Activated CD4-positive, alpha-beta T cell treated with anti-CD3 and anti-CD28 coated beads, Interleukin-2, amount 50 U/mL, for 4 hours (primary cell): ENCODE data around the gene TEKT5.
"Not testable (repeated sequence)": the region's sequence is repeated elsewhere in the genome, so short reads cannot be mapped to it uniquely, and the experiment has no call there.

Source experiments
- DNase-seq, 2 experiments: peaks; one replicate each; pipeline ENCODE4 v3.0.0-alpha.2; 2020

TEKT5 gene

GRCh38 chr16:10694830-10695229 is at the start of gene TEKT5:
TSS of gene TEKT5 (minus strand) at chr16:10694930. CDS start at chr16:10694873, 57 bp downstream.
- no peak for DNase-seq

GRCh38 chr16:10743610-10744369 is 49.1 kb upstream of the TEKT5 start, which contains the start of gene NUBP1:
TSS of gene NUBP1 (plus strand) at chr16:10743842. CDS start at chr16:10743864, 22 bp downstream.
- peak; percentile 100 for DNase-seq

- no peak for DNase-seq
Measured at GRCh38 chr16:10743227-10743609, 48.5 kb upstream of the TEKT5 start.

GRCh38 chr16:10741844-10742243 is 47.1 kb upstream of the TEKT5 start:
- DNase-seq = no peak

GRCh38 chr16:10741249-10741648 is 46.5 kb upstream of the TEKT5 start:
- DNase-seq = not testable (repeated sequence)

GRCh38 chr16:10740845-10741208 is 46.1 kb upstream of the TEKT5 start:
- DNase-seq = no peak

- no peak for DNase-seq
Measured at GRCh38 chr16:10740000-10740844, 45.5 kb upstream of the TEKT5 start.

GRCh38 chr16:10738231-10739077 is 43.7 kb upstream of the TEKT5 start:
- DNase-seq = peak; percentile 24 to 34

GRCh38 chr16:10737068-10737625 is 42.4 kb upstream of the TEKT5 start:
- DNase-seq = peak; percentile 51 to 58

GRCh38 chr16:10731790-10732189 is 37.1 kb upstream of the TEKT5 start:
- no peak for DNase-seq

GRCh38 chr16:10729104-10730048 is 34.6 kb upstream of the TEKT5 start:
- no peak for DNase-seq

- no peak for DNase-seq
Measured at GRCh38 chr16:10728003-10728887, 33.5 kb upstream of the TEKT5 start.

- no peak for DNase-seq
Measured at GRCh38 chr16:10708969-10709368, 14.2 kb upstream of the TEKT5 start.

GRCh38 chr16:10699756-10700155 is 5.0 kb upstream of the TEKT5 start:
- no peak for DNase-seq

GRCh38 chr16:10694306-10694705 is 424 bp downstream of the TEKT5 start:
- DNase-seq = no peak

- no peak for DNase-seq
Measured at GRCh38 chr16:10693889-10694288, 841 bp downstream of the TEKT5 start.

GRCh38 chr16:10692470-10692869 is 2.3 kb downstream of the TEKT5 start:
- DNase-seq = no peak

- DNase-seq = no peak
Measured at GRCh38 chr16:10688726-10689125, 6.0 kb downstream of the TEKT5 start.

- no peak for DNase-seq
Measured at GRCh38 chr16:10688291-10688690, 6.4 kb downstream of the TEKT5 start.

GRCh38 chr16:10685709-10686108 is 9.0 kb downstream of the TEKT5 start:
- no peak for DNase-seq
